ENCODE measurements around the gene OSGIN1. TPM values are rescaled to one million over a fixed set of nuclear protein-coding genes. Genes with fewer than 3 reads are reported as not detected.

Gene OSGIN1
- polyA plus RNA-seq, 1 donor from 2014 or later = 2.1 TPM

DNA sequence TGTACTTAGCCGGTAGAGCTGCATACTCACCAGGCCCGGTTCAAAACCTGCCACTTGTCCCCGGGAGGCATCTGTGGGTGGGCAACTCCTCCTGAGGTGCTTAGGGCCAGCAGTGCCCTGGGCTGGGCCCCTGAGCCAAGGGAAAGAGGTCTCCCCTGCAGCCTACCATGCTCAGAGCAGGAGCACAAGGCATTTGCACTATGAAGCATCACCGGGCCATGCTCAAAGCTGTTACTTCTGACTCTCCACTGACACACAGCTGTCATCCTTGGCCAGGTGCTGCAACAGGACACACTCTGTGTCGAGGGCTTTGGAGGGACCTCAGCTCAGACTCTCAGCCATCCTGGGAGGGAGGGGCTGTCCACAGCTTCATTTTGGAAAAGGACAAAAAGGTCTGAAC, 52.4 kb downstream of the OSGIN1 start:
- Histone ChIP-seq H3K9ac (ENCODE audit: low read length) (no peak overlapping the region), H3K27ac (ENCODE audit: low read length) (peak overlapping the region; percentile 4), H3K79me2 (replicated peaks; ENCODE audit: insufficient read depth, low read length) (no peaks in the 10 kb centered on the region), H3K27me3 (ENCODE audit: insufficient read depth, low read depth, low read length) (no peaks in the 10 kb centered on the region), H3K9me3 (ENCODE audit: low read length) (no peaks in the 10 kb centered on the region), H2AFZ (ENCODE audit: low read depth, low read length) (no peak overlapping the region), H3K4me3 (ENCODE audit: low read length) (no peak overlapping the region), H4K20me1 (ENCODE audit: insufficient read depth) (no peaks in the 10 kb centered on the region), H3K9me2 (ENCODE audit: insufficient read depth, low read length) (no peaks in the 10 kb centered on the region), H3F3A (ENCODE audit: insufficient read depth, low read length, poor library complexity, severe bottlenecking) (no peaks in the 10 kb centered on the region), H3K4me2 (ENCODE audit: low read length) (no peak overlapping the region), H3K36me3 (ENCODE audit: insufficient read depth, low read length) (no peaks in the 10 kb centered on the region)
- TF ChIP-seq POLR2AphosphoS5 (IDR thresholded peaks at IDR 0.05) = no peak
- TF ChIP-seq TAF1 (IDR thresholded peaks at IDR 0.05; ENCODE audit: low read depth) = no peak
- TF ChIP-seq RAD21 (conservative IDR thresholded peaks at IDR 0.05) = no peak
- TF ChIP-seq, protein P1, sequence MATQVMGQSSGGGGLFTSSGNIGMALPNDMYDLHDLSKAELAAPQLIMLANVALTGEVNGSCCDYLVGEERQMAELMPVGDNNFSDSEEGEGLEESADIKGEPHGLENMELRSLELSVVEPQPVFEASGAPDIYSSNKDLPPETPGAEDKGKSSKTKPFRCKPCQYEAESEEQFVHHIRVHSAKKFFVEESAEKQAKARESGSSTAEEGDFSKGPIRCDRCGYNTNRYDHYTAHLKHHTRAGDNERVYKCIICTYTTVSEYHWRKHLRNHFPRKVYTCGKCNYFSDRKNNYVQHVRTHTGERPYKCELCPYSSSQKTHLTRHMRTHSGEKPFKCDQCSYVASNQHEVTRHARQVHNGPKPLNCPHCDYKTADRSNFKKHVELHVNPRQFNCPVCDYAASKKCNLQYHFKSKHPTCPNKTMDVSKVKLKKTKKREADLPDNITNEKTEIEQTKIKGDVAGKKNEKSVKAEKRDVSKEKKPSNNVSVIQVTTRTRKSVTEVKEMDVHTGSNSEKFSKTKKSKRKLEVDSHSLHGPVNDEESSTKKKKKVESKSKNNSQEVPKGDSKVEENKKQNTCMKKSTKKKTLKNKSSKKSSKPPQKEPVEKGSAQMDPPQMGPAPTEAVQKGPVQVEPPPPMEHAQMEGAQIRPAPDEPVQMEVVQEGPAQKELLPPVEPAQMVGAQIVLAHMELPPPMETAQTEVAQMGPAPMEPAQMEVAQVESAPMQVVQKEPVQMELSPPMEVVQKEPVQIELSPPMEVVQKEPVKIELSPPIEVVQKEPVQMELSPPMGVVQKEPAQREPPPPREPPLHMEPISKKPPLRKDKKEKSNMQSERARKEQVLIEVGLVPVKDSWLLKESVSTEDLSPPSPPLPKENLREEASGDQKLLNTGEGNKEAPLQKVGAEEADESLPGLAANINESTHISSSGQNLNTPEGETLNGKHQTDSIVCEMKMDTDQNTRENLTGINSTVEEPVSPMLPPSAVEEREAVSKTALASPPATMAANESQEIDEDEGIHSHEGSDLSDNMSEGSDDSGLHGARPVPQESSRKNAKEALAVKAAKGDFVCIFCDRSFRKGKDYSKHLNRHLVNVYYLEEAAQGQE (IDR thresholded peaks at IDR 0.05; ENCODE audit: borderline replicate concordance) = no peak
- TF ChIP-seq, protein P2, sequence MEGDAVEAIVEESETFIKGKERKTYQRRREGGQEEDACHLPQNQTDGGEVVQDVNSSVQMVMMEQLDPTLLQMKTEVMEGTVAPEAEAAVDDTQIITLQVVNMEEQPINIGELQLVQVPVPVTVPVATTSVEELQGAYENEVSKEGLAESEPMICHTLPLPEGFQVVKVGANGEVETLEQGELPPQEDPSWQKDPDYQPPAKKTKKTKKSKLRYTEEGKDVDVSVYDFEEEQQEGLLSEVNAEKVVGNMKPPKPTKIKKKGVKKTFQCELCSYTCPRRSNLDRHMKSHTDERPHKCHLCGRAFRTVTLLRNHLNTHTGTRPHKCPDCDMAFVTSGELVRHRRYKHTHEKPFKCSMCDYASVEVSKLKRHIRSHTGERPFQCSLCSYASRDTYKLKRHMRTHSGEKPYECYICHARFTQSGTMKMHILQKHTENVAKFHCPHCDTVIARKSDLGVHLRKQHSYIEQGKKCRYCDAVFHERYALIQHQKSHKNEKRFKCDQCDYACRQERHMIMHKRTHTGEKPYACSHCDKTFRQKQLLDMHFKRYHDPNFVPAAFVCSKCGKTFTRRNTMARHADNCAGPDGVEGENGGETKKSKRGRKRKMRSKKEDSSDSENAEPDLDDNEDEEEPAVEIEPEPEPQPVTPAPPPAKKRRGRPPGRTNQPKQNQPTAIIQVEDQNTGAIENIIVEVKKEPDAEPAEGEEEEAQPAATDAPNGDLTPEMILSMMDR (IDR thresholded peaks at IDR 0.05; ENCODE audit: poor library complexity, severe bottlenecking) = no peak
- no peak for TF ChIP-seq EZH2 (IDR thresholded peaks at IDR 0.05; ENCODE audit: borderline replicate concordance, insufficient read depth, low read length, poor library complexity, severe bottlenecking)
- no peak for TF ChIP-seq SMC3 (conservative IDR thresholded peaks at IDR 0.05; ENCODE audit: poor library complexity)
- no peak for TF ChIP-seq EP300 (conservative IDR thresholded peaks at IDR 0.05; ENCODE audit: poor library complexity, severe bottlenecking)
- no peak for TF ChIP-seq MXI1 (conservative IDR thresholded peaks at IDR 0.05; ENCODE audit: poor library complexity, severe bottlenecking)

GRCh38 chr16:84007520-84007919, 54.5 kb downstream of the OSGIN1 start:
- TF ChIP-seq, protein P1 (IDR thresholded peaks at IDR 0.05; ENCODE audit: borderline replicate concordance) = no peak
- no peak for TF ChIP-seq EZH2 (IDR thresholded peaks at IDR 0.05; ENCODE audit: borderline replicate concordance, insufficient read depth, low read length, poor library complexity, severe bottlenecking)
- TF ChIP-seq, protein P2 (IDR thresholded peaks at IDR 0.05; ENCODE audit: poor library complexity, severe bottlenecking) = no peak
- TF ChIP-seq TAF1 (IDR thresholded peaks at IDR 0.05; ENCODE audit: low read depth) = no peak
- no peak for TF ChIP-seq POLR2AphosphoS5 (IDR thresholded peaks at IDR 0.05)
- TF ChIP-seq MXI1 (conservative IDR thresholded peaks at IDR 0.05; ENCODE audit: poor library complexity, severe bottlenecking) = no peak
- no peak for TF ChIP-seq SMC3 (conservative IDR thresholded peaks at IDR 0.05; ENCODE audit: poor library complexity)
- no peak for TF ChIP-seq EP300 (conservative IDR thresholded peaks at IDR 0.05; ENCODE audit: poor library complexity, severe bottlenecking)
- no peak for TF ChIP-seq RAD21 (conservative IDR thresholded peaks at IDR 0.05)
- no peaks in the 10 kb centered on the region for H3K79me2 ChIP-seq (replicated peaks; ENCODE audit: insufficient read depth, low read length)
- H2AFZ ChIP-seq (ENCODE audit: low read depth, low read length) = no peak overlapping the region
- H3K4me3 ChIP-seq (ENCODE audit: low read length) = no peak overlapping the region
- H3F3A ChIP-seq (ENCODE audit: insufficient read depth, low read length, poor library complexity, severe bottlenecking) = no peaks in the 10 kb centered on the region
- H3K9me2 ChIP-seq (ENCODE audit: insufficient read depth, low read length) = no peaks in the 10 kb centered on the region
- no peak overlapping the region for H3K4me2 ChIP-seq (ENCODE audit: low read length)
- H4K20me1 ChIP-seq (ENCODE audit: insufficient read depth) = no peaks in the 10 kb centered on the region
- no peaks in the 10 kb centered on the region for H3K36me3 ChIP-seq (ENCODE audit: insufficient read depth, low read length)
- no peaks in the 10 kb centered on the region for H3K27me3 ChIP-seq (ENCODE audit: insufficient read depth, low read depth, low read length)
- H3K9ac ChIP-seq (ENCODE audit: low read length) = no peak overlapping the region
- no peaks in the 10 kb centered on the region for H3K9me3 ChIP-seq (ENCODE audit: low read length)
- H3K27ac ChIP-seq (ENCODE audit: low read length) = no peak overlapping the region
